Measurements from ENCODE around the gene NR2F6. TPM values are rescaled to one million over a fixed set of nuclear protein-coding genes. Genes with fewer than 3 reads are reported as not detected.

The NR2F6 gene
- polyA plus RNA-seq, 1 donor from 2014 or later = 15.9 TPM

Other genes starting within 250 kb of the NR2F6 start
- gene CPAMD8, start 219.1 kb downstream of the NR2F6 start, polyA plus RNA-seq (ENCODE audit: insufficient read depth, low read depth, low replicate concordance) = 4.1 TPM
- 12.7 TPM for gene HAUS8, start 170.5 kb downstream of the NR2F6 start, polyA plus RNA-seq (ENCODE audit: insufficient read depth, low read depth, low replicate concordance)
- gene MYO9B, start 170.1 kb downstream of the NR2F6 start, polyA plus RNA-seq (ENCODE audit: insufficient read depth, low read depth, low replicate concordance) = 41.2 TPM
- gene USE1, start 30.6 kb downstream of the NR2F6 start, polyA plus RNA-seq (ENCODE audit: insufficient read depth, low read depth, low replicate concordance) = 61.6 TPM
- 28.2 TPM for gene OCEL1, start 19.7 kb downstream of the NR2F6 start, polyA plus RNA-seq (ENCODE audit: insufficient read depth, low read depth, low replicate concordance)
- gene USHBP1, start 18.8 kb upstream of the NR2F6 start, polyA plus RNA-seq (ENCODE audit: insufficient read depth, low read depth, low replicate concordance) = 1.0 TPM
- 121 TPM for gene BABAM1, start 21.5 kb upstream of the NR2F6 start, polyA plus RNA-seq (ENCODE audit: insufficient read depth, low read depth, low replicate concordance)
- gene ANKLE1, start 36.0 kb upstream of the NR2F6 start, polyA plus RNA-seq (ENCODE audit: insufficient read depth, low read depth, low replicate concordance) = 0.42 TPM
- 45.7 TPM for gene ABHD8, start 57.5 kb upstream of the NR2F6 start, polyA plus RNA-seq (ENCODE audit: insufficient read depth, low read depth, low replicate concordance)
- 125 TPM for gene MRPL34, start 60.0 kb upstream of the NR2F6 start, polyA plus RNA-seq (ENCODE audit: insufficient read depth, low read depth, low replicate concordance)
- gene DDA1, start 63.6 kb upstream of the NR2F6 start, polyA plus RNA-seq (ENCODE audit: insufficient read depth, low read depth, low replicate concordance) = 61.4 TPM
- 14.9 TPM for gene ANO8, start 88.9 kb upstream of the NR2F6 start, polyA plus RNA-seq (ENCODE audit: insufficient read depth, low read depth, low replicate concordance)
- 14.5 TPM for gene GTPBP3, start 91.6 kb upstream of the NR2F6 start, polyA plus RNA-seq (ENCODE audit: insufficient read depth, low read depth, low replicate concordance)
- gene PLVAP, start 131.4 kb upstream of the NR2F6 start, polyA plus RNA-seq (ENCODE audit: insufficient read depth, low read depth, low replicate concordance) = 35.9 TPM
- not detected for gene CCDC194, start 148.3 kb upstream of the NR2F6 start, polyA plus RNA-seq (ENCODE audit: insufficient read depth, low read depth, low replicate concordance)
- gene BST2, start 159.7 kb upstream of the NR2F6 start, polyA plus RNA-seq (ENCODE audit: insufficient read depth, low read depth, low replicate concordance) = 39.4 TPM
- 64.9 TPM for gene MVB12A, start 174.1 kb upstream of the NR2F6 start, polyA plus RNA-seq (ENCODE audit: insufficient read depth, low read depth, low replicate concordance)
- gene TMEM221, start 202.7 kb upstream of the NR2F6 start, polyA plus RNA-seq (ENCODE audit: insufficient read depth, low read depth, low replicate concordance) = 1.3 TPM
- not detected for gene NXNL1, start 215.0 kb upstream of the NR2F6 start, polyA plus RNA-seq (ENCODE audit: insufficient read depth, low read depth, low replicate concordance)
- 20.4 TPM for gene SLC27A1, start 224.6 kb upstream of the NR2F6 start, polyA plus RNA-seq (ENCODE audit: insufficient read depth, low read depth, low replicate concordance)

Measured in brain (organoid and tissue), 1 donor.